BJ (cell line): ENCODE measurements around the gene RASGRP2. TPM values are rescaled to one million over a fixed set of nuclear protein-coding genes. Genes with fewer than 3 reads are reported as not detected.

Experiments used
- CTCF ChIA-PET: fragments of 350-600 bp; formaldehyde crosslinking; extraction: SDS; loops from one replicate; lab custom pipeline; 2021; ENCODE audit warnings: antibody characterized with exemption, inconsistent platforms; lab: Yijun Ruan, JAX
- POLR2A ChIA-PET: fragments of 300-600 bp; sonication (Branson Sonifier 250); formaldehyde crosslinking; extraction: SDS; loops from one replicate; lab custom pipeline; 2021; ENCODE audit warnings: antibody characterized with exemption; lab: Charles Lee
- DNase-seq: peaks from one replicate; pipeline ENCODE4 v3.0.0-alpha.2; 2011; ENCODE audit warnings: low read depth
- H3K27me3 ChIP-seq: 2 replicates; pipeline ENCODE4 v1.6.0; 2011; ENCODE audit warnings: low read length; ENCODE audit not compliant: control insufficient read depth, insufficient read depth
- H3K36me3 ChIP-seq: 2 replicates; pipeline ENCODE4 v1.5.1; 2011; ENCODE audit warnings: low read length; ENCODE audit not compliant: control insufficient read depth, insufficient read depth
- H3K4me3 ChIP-seq: 2 replicates; pipeline ENCODE4 v1.5.1; 2011; ENCODE audit warnings: low read depth, mild to moderate bottlenecking, control low read depth, low read length
- CTCF ChIP-seq: IDR thresholded peaks from 2 replicates; pipeline ENCODE4 v1.5.1; 2011; ENCODE audit warnings: low read depth, mild to moderate bottlenecking, control low read depth, inconsistent platforms, low read length, moderate library complexity; ENCODE audit not compliant: insufficient read depth
- polyA plus RNA-seq: library from polyadenylated mRNA; depleted of rRNA; stranded (reverse); fragments of >200 nt; gene quantifications from 2 replicates; pipeline ENCODE4 v1.2.3, GENCODE V29; 2011

The RASGRP2 gene
- polyA plus RNA-seq, 1 experiment: 5.3 TPM

DNA sequence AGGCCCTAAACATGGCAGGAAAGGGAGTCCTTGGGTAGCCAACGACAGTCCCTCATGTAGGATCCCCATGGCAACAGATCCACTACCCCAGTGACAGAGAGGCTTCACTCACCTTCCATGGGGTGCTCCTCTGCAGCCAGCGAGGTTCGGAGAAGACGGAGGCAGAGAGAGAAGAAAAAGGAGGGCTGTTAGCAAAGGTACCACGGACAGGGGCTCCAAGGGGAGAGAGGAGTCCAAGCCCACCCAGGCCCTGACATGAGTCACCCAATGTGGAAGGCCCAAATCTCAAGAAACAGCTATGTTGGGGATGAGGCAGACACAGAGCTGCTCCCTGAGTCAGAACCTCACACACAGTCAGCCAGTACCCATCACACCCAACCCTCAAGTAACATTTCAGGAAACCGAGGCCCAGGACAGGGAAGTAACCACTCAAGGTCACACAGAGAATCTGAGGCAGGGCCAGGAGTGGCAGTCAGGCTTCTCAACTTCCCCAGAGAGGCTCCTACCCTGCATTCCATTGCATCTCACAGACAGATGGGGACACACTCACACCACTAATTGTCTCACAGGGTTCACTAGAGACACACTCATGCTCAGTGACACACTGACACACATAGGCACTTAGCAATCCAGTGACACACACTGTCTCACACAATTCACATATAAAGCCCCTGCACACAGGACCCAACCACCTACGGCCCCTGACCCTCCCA lies 46.1 kb downstream of the RASGRP2 start:
- TF ChIP-seq CTCF: no peak
- ChIA-PET POLR2A (no interaction called here), CTCF (interaction anchor here (1.6 to 3.5 kb wide), 2 partner anchors 9 kb away, joined by 8 to 25 read pairs; no protein-coding TSS in a partner anchor)
- no peak overlapping the region for H3K4me3 ChIP-seq
- H3K27me3 ChIP-seq: peaks cover 37% of the 10 kb centered on the region
- H3K36me3 ChIP-seq: no peaks in the 10 kb centered on the region
- DNase-seq: no peak

DNA sequence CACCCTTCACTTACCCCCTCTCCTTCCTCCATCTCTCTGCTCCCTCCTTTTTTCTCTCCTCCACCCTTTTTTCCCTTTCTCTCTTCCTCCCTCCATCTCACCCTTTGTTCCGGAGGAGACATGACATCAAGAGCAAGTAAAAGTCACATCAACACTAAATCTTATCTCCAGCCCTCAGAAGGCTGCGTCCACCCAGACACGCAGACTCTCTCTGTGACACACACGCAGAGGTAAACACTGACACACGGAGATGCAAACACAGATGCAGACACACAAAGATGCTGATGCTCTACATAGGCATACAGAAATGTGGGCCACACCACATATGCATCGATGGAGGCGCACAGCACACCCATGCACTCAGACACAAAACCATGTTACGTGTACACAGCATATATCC lies 47.9 kb downstream of the RASGRP2 start:
- ChIA-PET CTCF (interaction anchor here (1.0 to 1.6 kb wide), 3 partner anchors 7 to 44 kb away, joined by 3 to 8 read pairs (median 3); no protein-coding TSS in a partner anchor), POLR2A (no interaction called here)
- TF ChIP-seq CTCF: no peak
- DNase-seq: no peak
- H3K4me3 ChIP-seq: no peak overlapping the region
- H3K36me3 ChIP-seq: no peaks in the 10 kb centered on the region
- peaks cover 47% of the 10 kb centered on the region for H3K27me3 ChIP-seq

DNA sequence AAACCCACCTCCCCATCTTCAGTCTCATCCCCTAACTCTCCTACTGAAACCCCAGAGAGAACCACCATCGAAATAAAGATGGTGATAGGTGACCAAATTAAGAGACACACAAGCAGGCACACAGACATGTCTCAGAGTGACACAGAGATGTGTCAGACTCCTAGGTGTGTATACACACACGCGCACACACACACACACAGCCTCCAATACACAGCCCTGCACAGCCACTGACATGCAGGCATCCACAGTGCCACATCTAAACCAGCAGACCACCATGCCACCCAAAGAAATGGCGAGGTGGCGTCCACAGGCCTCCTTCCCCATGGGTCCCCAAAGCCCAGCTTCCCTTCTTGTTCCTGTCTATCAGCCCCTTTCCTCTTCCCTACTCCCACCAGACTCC lies 48.4 kb downstream of the RASGRP2 start:
- no peak for TF ChIP-seq CTCF
- H3K27me3 ChIP-seq: peaks cover 50% of the 10 kb centered on the region
- POLR2A ChIA-PET: no interaction called here
- no peaks in the 10 kb centered on the region for H3K36me3 ChIP-seq
- CTCF ChIA-PET: interaction anchor here (1.5 kb wide), 1 partner anchor 44 kb away, joined by 3 read pairs; no protein-coding TSS in a partner anchor
- H3K4me3 ChIP-seq: no peak overlapping the region
- DNase-seq: no peak

GRCh38 chr11:64694821-64695365 lies 49.0 kb downstream of the RASGRP2 start:
- Histone ChIP-seq H3K27me3 (peaks cover 46% of the 10 kb centered on the region), H3K4me3 (no peak overlapping the region), H3K36me3 (no peaks in the 10 kb centered on the region)
- no peak for TF ChIP-seq CTCF
- ChIA-PET POLR2A (no interaction called here), CTCF (interaction anchor here (1.1 to 1.7 kb wide), 4 partner anchors 11 to 152 kb away, joined by 3 to 6 read pairs (median 3); partner anchors contain the start of gene RASGRP2)
- DNase-seq: no peak

DNA sequence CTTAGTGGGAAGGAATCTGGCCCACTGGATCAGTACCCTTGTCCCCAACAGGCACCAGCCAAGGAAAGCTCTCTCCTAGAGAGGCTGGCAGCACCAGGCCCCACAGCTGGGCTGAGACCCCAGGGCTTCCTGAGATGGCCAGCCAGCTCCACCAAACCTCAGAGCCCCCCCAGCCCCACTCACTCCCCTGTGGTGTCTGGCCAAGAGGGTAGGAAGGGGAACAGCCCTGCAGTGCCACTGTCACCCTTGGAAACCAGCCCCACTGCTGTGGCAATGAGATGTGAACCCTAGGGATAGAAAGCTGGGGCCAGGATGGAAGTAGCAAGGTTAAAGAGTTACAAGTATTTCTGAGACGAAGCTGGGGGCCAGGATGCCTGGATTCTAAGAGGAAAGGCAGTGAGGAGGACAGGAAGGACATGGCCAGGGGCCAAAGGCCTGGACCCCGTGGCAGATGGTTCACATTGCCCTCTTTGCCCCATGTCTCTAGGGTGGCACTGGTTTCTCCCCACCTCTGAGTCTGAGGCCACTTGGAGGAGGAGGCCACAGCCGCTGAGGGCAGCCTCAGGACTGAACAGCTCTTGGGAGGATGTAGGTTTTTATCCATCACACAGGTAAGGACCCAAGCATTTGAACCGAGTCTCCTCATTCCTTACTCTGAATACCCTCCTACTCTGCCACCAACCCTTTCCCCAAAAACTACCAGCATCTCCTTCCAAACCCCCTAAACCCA lies 49.8 kb downstream of the RASGRP2 start:
- H3K27me3 ChIP-seq: peaks cover 44% of the 10 kb centered on the region
- CTCF ChIA-PET: interaction anchor here (0.6 to 1.7 kb wide), 6 partner anchors 10 to 510 kb away, joined by 3 to 6 read pairs (median 3); partner anchors contain the start of gene RASGRP2
- DNase-seq: no peak
- POLR2A ChIA-PET: no interaction called here
- H3K36me3 ChIP-seq: no peaks in the 10 kb centered on the region
- no peak overlapping the region for H3K4me3 ChIP-seq
- TF ChIP-seq CTCF: no peak
